Peyer's patch (tissue), 4 donors: ENCODE data around the gene SLCO4A1.

Experiments used
- POLR2A ChIP-seq, 2 donors: fragments of 450-650 bp; IDR thresholded peaks; one replicate each; pipeline ENCODE4 v1.5.1; 2017; ENCODE audit warnings: antibody characterized with exemption in 2 of 2, mild to moderate bottlenecking in 2 of 2, moderate library complexity in 2 of 2
- TF ChIP-seq, protein P1 (sequence below), 6 experiments: fragments of 450-650 bp in 4 of 6; fragments of 200-600 bp in 2 of 6; sonication (generic) in 1 of 6; IDR thresholded peaks; one replicate each; pipeline ENCODE4 v1.5.1; 2017 to 2019; ENCODE audit warnings: antibody characterized with exemption in 6 of 6, mild to moderate bottlenecking in 3 of 6, moderate library complexity in 1 of 6

- TF ChIP-seq POLR2A (IDR thresholded peaks at IDR 0.05): no peak
- TF ChIP-seq, protein P1, sequence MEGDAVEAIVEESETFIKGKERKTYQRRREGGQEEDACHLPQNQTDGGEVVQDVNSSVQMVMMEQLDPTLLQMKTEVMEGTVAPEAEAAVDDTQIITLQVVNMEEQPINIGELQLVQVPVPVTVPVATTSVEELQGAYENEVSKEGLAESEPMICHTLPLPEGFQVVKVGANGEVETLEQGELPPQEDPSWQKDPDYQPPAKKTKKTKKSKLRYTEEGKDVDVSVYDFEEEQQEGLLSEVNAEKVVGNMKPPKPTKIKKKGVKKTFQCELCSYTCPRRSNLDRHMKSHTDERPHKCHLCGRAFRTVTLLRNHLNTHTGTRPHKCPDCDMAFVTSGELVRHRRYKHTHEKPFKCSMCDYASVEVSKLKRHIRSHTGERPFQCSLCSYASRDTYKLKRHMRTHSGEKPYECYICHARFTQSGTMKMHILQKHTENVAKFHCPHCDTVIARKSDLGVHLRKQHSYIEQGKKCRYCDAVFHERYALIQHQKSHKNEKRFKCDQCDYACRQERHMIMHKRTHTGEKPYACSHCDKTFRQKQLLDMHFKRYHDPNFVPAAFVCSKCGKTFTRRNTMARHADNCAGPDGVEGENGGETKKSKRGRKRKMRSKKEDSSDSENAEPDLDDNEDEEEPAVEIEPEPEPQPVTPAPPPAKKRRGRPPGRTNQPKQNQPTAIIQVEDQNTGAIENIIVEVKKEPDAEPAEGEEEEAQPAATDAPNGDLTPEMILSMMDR (IDR thresholded peaks at IDR 0.05): no peak
Measured at GRCh38 chr20:62609811-62610757, 32.2 kb upstream of the SLCO4A1 start.
